HG03108 (cell line): Measurements from ENCODE around the gene ATP13A2.

Experiments
- ATAC-seq: cut with Tn5 transposase; IDR thresholded peaks from one replicate; pipeline ENCODE4 v1.9.1; 2021; ENCODE audit warnings: moderate library complexity; ENCODE audit not compliant: unreplicated experiment

Gene ATP13A2

GRCh38 chr1:17004466-17005364 lies 7.0 kb downstream of the ATP13A2 start:
- no peak for ATAC-seq

GRCh38 chr1:17002524-17002902 lies 9.2 kb downstream of the ATP13A2 start:
- no peak for ATAC-seq

- ATAC-seq = no peak
Measured at GRCh38 chr1:17001760-17002523, 9.8 kb downstream of the ATP13A2 start.

- no peak for ATAC-seq
Measured at GRCh38 chr1:16999863-17000262, 11.9 kb downstream of the ATP13A2 start.

- no peak for ATAC-seq
Measured at GRCh38 chr1:16998589-16998988, 13.1 kb downstream of the ATP13A2 start.

- no peak for ATAC-seq
Measured at GRCh38 chr1:16996845-16997244, 14.9 kb downstream of the ATP13A2 start.

GRCh38 chr1:16993521-16994038 lies 18.1 kb downstream of the ATP13A2 start:
- no peak for ATAC-seq

GRCh38 chr1:16992675-16993074 lies 19.1 kb downstream of the ATP13A2 start:
- ATAC-seq = no peak

GRCh38 chr1:16992102-16992501 lies 19.6 kb downstream of the ATP13A2 start:
- no peak for ATAC-seq

- no peak for ATAC-seq
Measured at GRCh38 chr1:16991571-16991970, 20.2 kb downstream of the ATP13A2 start.

GRCh38 chr1:16989676-16990391 lies 21.9 kb downstream of the ATP13A2 start:
- no peak for ATAC-seq

GRCh38 chr1:16988210-16988609 lies 23.5 kb downstream of the ATP13A2 start:
- no peak for ATAC-seq

- no peak for ATAC-seq
Measured at GRCh38 chr1:16986962-16987361, 24.8 kb downstream of the ATP13A2 start.

- ATAC-seq = no peak
Measured at GRCh38 chr1:16986560-16986959, 25.2 kb downstream of the ATP13A2 start.

- ATAC-seq = no peak
Measured at GRCh38 chr1:16986113-16986512, 25.6 kb downstream of the ATP13A2 start.

GRCh38 chr1:16984717-16985116 lies 27.0 kb downstream of the ATP13A2 start:
- ATAC-seq = no peak

- no peak for ATAC-seq
Measured at GRCh38 chr1:16983649-16984048, 28.1 kb downstream of the ATP13A2 start.

GRCh38 chr1:16982902-16983301 lies 28.8 kb downstream of the ATP13A2 start:
- no peak for ATAC-seq

GRCh38 chr1:16981269-16981849 lies 30.4 kb downstream of the ATP13A2 start:
- no peak for ATAC-seq

GRCh38 chr1:16980473-16981268 lies 31.1 kb downstream of the ATP13A2 start, which contains the start of gene MFAP2:
TSS of gene MFAP2 (minus strand) at chr1:16980620. CDS start at chr1:16978273, 2,347 bp downstream.
- ATAC-seq = no peak
